LNCAP (cell line): ENCODE measurements around the gene SPP2.

Source experiments
- TF ChIP-seq, protein P1 (sequence below): fragments of 450-650 bp; IDR thresholded peaks from 2 replicates; pipeline ENCODE4 v1.5.1; 2017; ENCODE audit warnings: mild to moderate bottlenecking

The SPP2 gene

DNA sequence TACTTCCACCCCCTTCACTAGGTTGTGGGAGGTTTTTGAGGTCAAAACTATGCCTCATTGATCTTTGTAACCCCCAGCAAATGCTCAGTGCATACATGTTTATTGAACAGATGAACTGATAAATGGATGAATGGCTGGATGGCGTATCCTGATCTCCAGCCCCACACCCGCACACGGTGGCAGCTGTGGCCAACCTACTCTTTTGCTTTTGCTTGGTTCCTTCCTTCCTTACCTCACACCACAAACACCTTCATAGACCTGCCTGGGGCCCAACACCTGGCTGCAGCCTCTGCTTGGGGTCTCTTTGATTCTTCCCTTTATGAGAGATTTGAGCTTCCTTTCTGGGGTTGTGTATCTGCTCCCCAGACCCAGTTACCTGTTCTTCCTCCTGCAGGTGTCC is 25.9 kb downstream of the SPP2 start:
- TF ChIP-seq, protein P1, sequence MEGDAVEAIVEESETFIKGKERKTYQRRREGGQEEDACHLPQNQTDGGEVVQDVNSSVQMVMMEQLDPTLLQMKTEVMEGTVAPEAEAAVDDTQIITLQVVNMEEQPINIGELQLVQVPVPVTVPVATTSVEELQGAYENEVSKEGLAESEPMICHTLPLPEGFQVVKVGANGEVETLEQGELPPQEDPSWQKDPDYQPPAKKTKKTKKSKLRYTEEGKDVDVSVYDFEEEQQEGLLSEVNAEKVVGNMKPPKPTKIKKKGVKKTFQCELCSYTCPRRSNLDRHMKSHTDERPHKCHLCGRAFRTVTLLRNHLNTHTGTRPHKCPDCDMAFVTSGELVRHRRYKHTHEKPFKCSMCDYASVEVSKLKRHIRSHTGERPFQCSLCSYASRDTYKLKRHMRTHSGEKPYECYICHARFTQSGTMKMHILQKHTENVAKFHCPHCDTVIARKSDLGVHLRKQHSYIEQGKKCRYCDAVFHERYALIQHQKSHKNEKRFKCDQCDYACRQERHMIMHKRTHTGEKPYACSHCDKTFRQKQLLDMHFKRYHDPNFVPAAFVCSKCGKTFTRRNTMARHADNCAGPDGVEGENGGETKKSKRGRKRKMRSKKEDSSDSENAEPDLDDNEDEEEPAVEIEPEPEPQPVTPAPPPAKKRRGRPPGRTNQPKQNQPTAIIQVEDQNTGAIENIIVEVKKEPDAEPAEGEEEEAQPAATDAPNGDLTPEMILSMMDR = no peak

DNA sequence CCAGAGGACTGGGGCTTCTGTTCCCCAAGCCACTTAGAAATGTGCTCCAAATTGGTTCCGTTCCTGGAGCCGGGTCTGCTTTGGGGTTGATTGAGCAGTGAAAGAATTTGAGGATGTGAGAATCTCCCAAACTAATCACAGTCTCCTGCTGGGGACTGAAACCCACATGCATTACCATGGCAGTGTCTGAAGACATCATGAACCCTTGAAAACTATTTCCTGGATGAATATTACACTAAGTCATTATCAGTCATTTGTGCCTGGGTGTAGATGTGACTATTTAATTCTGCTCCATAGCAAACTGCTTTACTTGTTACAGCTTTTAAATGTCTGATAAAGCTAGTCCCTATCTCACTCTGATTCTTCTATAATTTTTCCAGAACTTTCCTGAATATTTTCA is 27.6 kb downstream of the SPP2 start:
- TF ChIP-seq, protein P1 = no peak

DNA sequence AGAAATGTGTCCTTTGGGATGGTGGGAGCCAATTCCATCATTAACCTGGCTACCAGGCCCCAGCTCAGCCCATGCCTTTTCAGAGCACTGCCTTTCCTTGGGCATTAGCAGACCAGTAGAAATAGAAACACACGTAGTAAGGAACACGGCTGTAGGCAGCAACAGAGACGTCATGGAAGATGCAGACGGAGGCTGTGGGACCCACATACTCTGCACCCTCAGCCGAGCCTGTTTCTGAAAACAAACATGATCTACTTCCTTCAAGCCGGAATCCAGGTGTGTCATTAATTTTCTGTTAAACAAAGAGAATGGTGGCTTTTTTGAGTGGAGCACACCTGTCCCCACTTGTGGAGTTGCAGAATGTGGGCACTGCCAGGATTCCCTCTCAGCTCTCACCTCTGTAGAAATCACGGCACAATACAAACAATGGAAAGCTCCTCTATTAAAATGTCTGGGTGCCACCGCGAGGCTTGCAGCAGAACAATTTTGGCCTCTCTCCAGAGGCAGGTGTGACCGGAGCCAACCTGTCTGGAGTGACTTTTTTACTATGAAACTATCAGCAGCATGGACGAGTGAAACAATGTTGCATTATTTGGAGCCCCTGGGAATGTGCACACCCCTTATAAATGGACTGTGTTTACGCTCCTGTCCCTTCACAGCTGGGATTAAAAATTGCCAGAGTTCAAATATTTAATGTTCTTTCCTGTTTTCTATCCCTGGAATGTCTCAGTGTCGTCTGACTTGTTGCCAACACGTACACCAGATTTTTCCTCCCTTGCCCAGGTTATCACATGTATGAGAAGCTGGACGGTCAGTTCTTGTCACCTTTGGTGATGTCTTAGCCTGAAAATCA is 31.7 kb downstream of the SPP2 start:
- TF ChIP-seq, protein P1 = no peak

DNA sequence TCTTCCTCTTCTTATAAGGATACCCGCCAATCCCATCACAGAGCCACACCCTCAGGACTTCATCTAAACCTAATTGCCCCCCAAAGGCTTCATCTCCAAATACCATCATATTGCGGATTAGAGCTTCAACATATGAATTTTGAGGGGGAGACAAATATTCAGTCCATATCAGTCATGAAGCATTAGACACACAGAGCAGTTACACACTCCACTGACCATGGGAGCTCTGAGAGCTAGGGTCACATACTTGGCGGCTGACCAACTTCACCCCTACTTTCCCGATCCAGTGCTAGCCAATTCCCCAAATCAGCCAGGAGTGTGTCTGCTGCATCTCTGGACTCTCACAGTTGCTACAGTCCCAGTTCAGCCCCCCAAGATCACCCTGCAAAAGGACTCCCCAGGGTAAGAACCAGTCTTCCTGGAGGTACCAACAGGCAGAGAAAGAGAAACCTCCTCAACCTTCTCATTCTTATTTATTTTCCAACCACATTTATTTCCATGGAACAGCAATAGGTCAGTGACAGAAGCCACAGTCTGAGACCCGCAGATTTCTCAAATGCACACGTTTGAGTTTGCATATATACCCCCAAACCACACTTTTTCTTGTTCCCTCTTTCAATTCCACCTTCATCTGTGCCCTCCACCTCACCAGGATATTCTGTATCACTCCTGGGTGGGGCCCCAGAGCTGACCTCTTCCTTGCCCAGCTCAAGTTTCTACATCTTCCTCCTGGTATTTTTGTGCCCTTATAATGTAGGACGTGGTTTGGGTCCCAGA is 33.3 kb downstream of the SPP2 start:
- TF ChIP-seq, protein P1 = no peak

DNA sequence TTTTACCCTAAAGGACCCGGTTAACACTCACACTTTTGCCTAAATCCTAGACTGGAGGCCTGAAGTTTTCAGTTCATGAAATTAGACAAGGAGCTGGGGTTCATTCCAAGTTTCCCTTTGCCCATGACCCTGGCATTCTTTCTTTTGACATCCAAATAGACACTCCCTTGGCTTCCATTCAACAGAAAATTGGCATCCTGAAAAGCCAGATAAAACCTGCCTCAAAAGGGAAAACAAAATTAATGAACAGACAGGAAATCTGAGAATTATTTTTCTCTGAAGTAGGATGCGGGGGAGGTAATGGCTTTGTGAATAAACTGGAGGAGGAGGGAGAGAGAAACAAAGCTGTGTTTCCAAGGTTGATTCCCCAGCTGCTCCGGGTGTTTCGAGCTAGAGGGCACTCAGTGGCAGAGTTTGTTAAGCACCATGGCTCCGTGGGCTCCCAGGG is 41.0 kb downstream of the SPP2 start:
- TF ChIP-seq, protein P1 = no peak

DNA sequence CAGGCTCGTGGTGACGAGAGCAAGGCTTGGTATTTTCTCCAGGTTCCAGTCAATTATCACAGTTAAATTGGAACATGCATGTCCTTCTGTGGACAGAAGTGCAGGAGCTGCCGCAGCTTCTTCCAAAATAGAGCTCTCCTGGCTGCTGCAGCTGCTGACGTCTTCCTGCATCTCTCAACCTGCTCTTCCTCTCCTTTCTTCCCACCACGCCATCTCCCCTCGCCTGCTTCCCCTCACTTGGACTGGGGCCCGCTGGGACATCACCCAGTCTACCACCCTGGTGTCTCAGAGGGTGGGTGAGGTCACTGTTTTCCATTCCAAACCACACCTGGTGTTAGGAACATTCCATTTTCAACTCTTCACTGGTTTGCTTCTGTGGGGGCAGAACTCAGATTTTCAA is 41.4 kb downstream of the SPP2 start:
- TF ChIP-seq, protein P1 = no peak

DNA sequence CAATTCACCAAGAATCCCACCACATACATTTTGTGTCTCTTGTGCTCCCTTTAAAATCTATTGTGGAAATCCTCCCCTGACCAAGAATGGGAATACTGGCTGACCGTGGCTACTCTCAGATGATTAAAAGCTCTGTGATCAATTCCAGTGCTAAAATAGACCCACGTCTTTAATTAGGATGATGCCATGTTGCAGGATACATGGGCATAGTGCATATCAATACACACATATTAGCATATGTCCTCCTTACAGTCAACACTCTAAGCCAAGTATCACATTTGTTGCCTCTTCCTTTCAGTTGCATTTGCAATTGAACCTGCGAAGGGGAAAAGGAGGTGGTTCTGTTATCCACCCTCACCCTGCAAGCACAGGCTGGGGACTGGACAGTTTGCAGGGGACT is 41.8 kb downstream of the SPP2 start:
- TF ChIP-seq, protein P1 = no peak
